Globus pallidus (tissue), 1 donor: Measurements from ENCODE around the gene PHTF2.
"Not testable (repeated sequence)": the region's sequence is repeated elsewhere in the genome, so short reads cannot be mapped to it uniquely, and the experiment has no call there.

Source experiments
- DNase-seq: peaks from one replicate; pipeline ENCODE4 v3.0.0-alpha.2; 2015; ENCODE audit warnings: low spot score

PHTF2 gene

DNA sequence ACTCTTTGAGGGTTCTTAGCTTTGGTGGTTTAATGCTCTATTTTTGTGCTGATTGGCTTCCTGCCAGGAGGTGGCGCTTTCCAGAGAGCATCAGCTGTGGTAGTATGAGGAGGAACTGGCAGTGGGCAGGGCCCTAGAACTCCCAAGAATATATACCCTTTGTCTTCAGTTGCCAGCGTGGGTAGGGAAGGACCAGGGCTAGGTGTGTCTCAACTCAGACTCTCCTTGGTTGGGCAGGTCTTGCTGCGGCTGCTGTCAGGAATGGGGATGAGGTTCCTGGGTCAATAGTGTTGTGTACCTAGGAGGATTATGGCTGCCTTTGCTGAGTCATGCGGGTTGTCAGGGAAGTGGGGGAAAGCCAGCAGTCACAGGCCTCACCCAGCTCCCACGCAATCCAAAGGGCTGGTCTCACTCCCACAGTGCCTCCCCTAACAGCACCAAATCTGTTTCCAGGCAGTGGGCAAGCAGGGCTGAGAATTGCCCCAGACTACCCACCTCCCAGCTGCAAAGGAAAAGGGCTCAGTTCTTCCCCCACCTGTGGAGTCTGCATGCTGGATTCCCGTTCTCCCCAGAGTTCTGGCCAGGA, 191.5 kb downstream of the PHTF2 start:
- no peak for DNase-seq

DNA sequence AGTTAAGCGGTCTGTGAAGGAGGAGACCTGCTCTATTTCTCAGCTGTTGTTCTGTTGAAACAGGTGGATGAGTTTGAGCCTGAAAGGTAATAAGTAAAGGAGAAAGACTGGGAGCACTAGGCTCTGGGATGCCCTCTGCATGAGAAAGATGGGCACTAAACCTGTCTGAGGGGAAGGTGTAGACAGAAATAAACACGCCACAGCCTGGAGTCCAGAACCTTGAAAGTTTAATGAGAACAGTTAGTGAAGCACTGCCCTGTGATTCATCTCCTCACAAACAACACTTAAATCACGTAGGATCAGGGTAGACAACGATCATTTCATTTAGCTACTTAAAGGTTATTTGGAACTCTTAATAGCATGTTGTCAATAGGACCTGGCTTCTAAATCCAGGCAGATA, 193.1 kb downstream of the PHTF2 start:
- no peak for DNase-seq

DNA sequence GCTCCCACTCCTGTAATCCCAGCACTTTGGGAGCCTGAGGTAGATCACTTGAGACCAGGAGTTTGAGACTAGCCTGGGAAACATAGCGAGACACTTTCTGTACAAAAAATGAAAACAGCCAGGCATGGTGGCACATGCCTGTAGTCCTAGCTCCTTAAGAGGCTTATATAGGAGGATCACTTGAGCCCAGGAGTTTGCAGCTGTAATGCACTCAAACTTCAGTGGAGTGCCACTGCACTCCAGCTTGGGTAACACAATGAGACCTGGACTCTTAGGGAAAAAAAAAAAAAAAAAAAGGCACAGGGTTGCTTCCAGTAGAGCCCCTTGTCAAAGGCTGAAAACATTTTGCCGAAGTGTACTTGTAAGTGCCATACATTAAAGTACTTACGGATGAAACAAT, 195.3 kb downstream of the PHTF2 start:
- no peak for DNase-seq

DNA sequence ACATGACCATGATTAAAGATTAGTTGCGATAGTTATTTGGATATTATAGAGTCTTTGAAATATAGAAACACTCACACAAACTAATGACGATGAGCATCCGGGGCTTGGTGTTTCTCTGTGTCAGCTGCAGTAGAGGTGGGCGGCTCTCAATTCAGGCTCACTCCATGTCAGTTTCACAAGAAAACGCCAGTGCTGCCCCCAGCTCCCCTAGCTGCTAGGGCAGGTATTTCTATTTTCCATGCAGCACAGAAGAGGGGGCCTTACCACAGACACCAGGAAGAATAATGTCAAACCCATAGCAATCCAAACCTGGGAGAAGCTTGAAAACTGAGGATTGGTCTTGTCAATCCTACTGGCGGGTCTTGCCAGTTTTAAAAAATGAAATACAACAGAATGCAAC, 197.1 kb downstream of the PHTF2 start:
- no peak for DNase-seq

DNA sequence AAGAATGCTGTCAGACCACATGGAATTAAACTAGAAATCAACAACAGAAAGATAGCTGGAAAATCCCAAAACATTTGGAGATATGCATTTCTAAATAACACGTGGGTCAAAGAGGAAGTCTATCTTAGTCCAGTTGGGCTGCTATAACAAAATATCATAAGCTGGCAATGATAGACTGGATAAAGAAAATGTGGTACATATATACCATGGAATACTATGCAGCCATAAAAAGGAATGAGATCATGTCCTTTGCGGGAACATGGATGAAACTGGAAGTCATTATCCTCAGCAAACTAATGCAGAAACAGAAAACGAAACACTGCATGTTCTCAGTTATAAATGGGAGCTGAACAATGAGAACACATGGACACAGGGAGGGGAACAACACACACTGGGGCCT, 200.6 kb downstream of the PHTF2 start:
- not testable (repeated sequence) for DNase-seq

DNA sequence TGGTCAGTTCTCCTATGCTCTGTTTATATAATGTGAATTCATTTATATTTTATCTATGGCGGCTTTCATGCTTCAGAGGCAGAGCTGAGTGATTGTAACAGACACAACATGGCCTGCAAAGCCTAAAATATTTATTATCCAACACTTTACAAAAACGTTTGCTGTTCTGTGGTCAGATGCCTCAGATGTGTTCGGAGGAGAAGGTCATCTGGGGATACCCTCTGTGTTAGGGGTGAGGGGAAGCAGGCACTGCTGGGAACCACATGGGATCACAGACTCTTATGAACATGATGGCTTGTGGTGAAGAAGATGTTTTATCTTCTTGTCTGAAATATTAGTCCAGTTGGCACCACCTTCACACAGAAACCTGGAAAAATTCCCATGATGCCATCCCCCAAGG, 203.4 kb downstream of the PHTF2 start:
- DNase-seq: no peak

DNA sequence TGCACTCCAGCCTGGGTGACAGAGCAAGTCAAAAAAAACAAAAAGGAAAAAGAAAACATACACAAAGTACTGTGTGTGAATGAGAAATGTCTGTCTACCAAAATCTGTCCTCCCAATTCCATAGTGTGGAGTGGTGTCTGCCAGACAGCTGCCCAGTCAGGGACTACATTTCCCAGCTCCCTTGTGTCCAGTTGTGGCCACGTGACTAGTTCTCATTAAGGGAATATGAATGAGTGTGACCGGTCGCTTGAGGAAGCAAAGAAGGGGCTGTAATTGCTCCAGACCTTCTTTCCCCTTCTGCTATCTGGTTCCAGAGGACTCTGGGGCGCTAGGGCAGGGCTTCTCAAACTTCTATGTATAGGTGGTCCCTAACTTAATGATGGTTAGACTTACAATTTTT, 204.1 kb downstream of the PHTF2 start:
- no peak for DNase-seq

DNA sequence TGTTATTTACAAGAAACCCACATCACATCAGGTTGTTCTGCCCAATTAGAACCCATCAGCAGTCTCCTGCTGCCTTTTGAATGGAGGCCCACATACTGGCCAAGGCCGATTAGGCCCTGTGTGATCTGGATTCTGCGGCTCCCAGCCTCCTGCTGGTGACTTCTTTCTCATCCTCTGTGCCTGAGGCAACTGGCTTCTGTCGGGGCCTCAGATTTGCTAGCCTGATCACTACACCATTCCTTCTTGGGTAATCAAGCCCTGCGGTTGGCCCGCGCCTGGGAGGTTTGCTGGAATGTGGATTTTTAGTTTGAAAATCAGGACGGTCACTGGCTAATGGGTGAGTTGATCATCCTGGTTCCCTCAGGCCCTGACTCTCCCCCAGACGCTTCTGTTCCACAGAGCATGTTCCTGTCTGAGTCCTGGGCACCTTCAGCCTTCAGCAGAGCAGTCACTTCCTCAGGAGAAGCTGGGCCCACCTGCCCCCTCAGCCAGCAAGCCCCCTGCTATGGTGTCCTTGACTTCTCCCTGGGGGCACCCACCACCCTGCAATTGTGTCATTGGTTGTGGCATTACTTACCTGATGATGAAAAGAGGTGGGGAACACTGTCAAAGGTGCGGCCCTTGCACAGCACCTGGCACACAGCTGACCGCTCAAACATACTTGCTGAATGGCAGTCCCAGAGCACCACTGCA, 207.6 kb downstream of the PHTF2 start:
- no peak for DNase-seq
